Esophagus squamous epithelium (tissue), 4 donors: ENCODE measurements around the gene FRMD4A.

Experiments
- POLR2A ChIP-seq, 4 donors: fragments of 450-650 bp; IDR thresholded peaks; one replicate each; pipeline ENCODE4 v1.6.1; 2017; ENCODE audit warnings: antibody characterized with exemption in 4 of 4, mild to moderate bottlenecking in 4 of 4, moderate library complexity in 3 of 4
- TF ChIP-seq, protein P1 (sequence below), 6 experiments: fragments of 450-650 bp in 4 of 6; fragments of 200-600 bp in 2 of 6; sonication (generic) in 2 of 6; IDR thresholded peaks; one replicate each; pipeline ENCODE4 v1.5.1; 2016 to 2019; ENCODE audit warnings: antibody characterized with exemption in 6 of 6, mild to moderate bottlenecking in 4 of 6, moderate library complexity in 4 of 6

DNA sequence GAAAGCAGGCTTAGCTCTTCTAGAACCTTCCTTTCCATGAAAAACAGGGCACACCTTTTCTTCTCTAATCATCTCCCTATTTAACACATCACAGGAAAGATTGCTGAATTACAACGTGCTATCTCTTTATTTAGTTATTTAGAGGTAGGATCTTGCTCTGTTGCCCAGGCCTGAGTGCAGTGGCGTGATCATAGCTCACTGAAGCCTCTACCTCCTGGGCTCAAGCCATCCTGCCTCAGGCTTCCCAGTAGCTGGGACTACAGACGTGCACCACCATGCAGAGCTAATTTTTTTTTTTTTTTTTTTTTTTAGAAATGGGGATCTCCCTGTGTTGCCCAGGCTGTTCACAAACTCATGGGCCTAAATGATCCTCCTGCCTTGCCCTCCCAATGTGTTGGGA lies 492.8 kb downstream of the FRMD4A start:
- TF ChIP-seq, protein P1, sequence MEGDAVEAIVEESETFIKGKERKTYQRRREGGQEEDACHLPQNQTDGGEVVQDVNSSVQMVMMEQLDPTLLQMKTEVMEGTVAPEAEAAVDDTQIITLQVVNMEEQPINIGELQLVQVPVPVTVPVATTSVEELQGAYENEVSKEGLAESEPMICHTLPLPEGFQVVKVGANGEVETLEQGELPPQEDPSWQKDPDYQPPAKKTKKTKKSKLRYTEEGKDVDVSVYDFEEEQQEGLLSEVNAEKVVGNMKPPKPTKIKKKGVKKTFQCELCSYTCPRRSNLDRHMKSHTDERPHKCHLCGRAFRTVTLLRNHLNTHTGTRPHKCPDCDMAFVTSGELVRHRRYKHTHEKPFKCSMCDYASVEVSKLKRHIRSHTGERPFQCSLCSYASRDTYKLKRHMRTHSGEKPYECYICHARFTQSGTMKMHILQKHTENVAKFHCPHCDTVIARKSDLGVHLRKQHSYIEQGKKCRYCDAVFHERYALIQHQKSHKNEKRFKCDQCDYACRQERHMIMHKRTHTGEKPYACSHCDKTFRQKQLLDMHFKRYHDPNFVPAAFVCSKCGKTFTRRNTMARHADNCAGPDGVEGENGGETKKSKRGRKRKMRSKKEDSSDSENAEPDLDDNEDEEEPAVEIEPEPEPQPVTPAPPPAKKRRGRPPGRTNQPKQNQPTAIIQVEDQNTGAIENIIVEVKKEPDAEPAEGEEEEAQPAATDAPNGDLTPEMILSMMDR (IDR thresholded peaks at IDR 0.05) = no peak
- no peak for TF ChIP-seq POLR2A (IDR thresholded peaks at IDR 0.05)
